Right lobe of liver (tissue), 4 donors: ENCODE results near the gene CCL4.
"Not testable (repeated sequence)": the region's sequence is repeated elsewhere in the genome, so short reads cannot be mapped to it uniquely, and the experiment has no call there.

Experiments
- POLR2A ChIP-seq: fragments of 450-650 bp; IDR thresholded peaks from one replicate; pipeline ENCODE4 v1.6.1; 2017; ENCODE audit warnings: antibody characterized with exemption, mild to moderate bottlenecking
- TF ChIP-seq, protein P1 (sequence below), 4 donors: fragments of 200-600 bp in 3 of 4; fragments of 450-650 bp in 1 of 4; IDR thresholded peaks; one replicate each; pipeline versions ENCODE4 v1.5.1 to v1.8.0; 2016 to 2022; ENCODE audit warnings: antibody characterized with exemption in 4 of 4, mild to moderate bottlenecking in 2 of 4
- donor health status: DM: no; HTN: no; CAD: no.
- donor health status: DM: no; HTN: no; CAD: no.
- donor health status: DM: no; HTN: yes; CAD: no.

DNA sequence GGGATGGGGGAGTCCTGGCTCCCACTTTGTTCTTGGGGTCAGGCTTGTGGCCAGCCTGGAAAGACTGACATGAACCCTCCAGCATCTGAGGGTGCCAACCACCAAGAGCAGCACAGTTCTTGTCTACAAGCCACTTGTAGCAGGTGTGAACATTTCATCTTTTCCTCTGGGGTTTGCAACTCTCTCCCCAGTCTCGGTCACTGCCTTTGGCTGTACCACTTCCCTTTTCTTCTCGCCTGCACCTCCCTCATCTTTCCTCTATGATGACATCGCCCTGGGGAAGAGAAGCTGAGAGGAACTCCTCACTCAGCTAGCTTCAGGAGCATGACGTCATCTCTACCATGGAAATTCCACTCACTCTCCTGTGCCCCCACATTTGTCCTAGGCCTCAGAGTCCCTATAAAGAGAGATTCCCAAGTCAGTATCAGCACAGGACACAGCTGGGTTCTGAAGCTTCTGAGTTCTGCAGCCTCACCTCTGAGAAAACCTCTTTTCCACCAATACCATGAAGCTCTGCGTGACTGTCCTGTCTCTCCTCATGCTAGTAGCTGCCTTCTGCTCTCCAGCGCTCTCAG is at the start of gene CCL4:
- TF ChIP-seq, protein P1, sequence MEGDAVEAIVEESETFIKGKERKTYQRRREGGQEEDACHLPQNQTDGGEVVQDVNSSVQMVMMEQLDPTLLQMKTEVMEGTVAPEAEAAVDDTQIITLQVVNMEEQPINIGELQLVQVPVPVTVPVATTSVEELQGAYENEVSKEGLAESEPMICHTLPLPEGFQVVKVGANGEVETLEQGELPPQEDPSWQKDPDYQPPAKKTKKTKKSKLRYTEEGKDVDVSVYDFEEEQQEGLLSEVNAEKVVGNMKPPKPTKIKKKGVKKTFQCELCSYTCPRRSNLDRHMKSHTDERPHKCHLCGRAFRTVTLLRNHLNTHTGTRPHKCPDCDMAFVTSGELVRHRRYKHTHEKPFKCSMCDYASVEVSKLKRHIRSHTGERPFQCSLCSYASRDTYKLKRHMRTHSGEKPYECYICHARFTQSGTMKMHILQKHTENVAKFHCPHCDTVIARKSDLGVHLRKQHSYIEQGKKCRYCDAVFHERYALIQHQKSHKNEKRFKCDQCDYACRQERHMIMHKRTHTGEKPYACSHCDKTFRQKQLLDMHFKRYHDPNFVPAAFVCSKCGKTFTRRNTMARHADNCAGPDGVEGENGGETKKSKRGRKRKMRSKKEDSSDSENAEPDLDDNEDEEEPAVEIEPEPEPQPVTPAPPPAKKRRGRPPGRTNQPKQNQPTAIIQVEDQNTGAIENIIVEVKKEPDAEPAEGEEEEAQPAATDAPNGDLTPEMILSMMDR (IDR thresholded peaks at IDR 0.05) = not testable (repeated sequence)
- TF ChIP-seq POLR2A = not testable (repeated sequence)
